H1 (cell line): ENCODE data around the gene ALPK3. TPM values are rescaled to one million over a fixed set of nuclear protein-coding genes. Genes with fewer than 3 reads are reported as not detected.

Source experiments
- CTCF ChIA-PET: fragments of 300-600 bp; sonication (Branson Sonifier 250); formaldehyde crosslinking; loops from one replicate; lab custom pipeline; 2021; ENCODE audit not compliant: partially characterized antibody; lab: Charles Lee
- POLR2A ChIA-PET: fragments of 300-600 bp; sonication (Branson Sonifier 250); formaldehyde crosslinking; loops from one replicate; lab custom pipeline; 2021; ENCODE audit warnings: inconsistent platforms; ENCODE audit not compliant: partially characterized antibody; lab: Charles Lee
- DNase-seq, 2 experiments: peaks; one replicate each; pipeline versions ENCODE4 v3.0.0 to v3.0.0-alpha.2; 2010 to 2022; ENCODE audit warnings: low spot score in 2 of 2, low read depth in 1 of 2, mixed read lengths in 1 of 2
- FAIRE-seq: peaks from 2 replicates; lab custom pipeline; 2011; peaks lifted over from hg19 to GRCh38; lab: Jason Lieb, UNC
- H2AFZ ChIP-seq: 2 replicates; pipeline ENCODE4 v1.8.1; 2012; ENCODE audit warnings: low read length, inconsistent platforms
- H2AK5ac ChIP-seq: 2 replicates; pipeline ENCODE4 v1.6.1; 2013; ENCODE audit warnings: low read depth, low read length
- H2BK120ac ChIP-seq: replicated peaks from 2 replicates; pipeline ENCODE3; 2013; ENCODE audit warnings: low read depth, low read length, inconsistent platforms
- H2BK12ac ChIP-seq: 2 replicates; pipeline ENCODE4 v1.6.1; 2013; ENCODE audit warnings: low read depth, low read length
- H2BK15ac ChIP-seq: 2 replicates; pipeline ENCODE4 v1.6.1; 2013; ENCODE audit warnings: low read length
- H2BK20ac ChIP-seq: 2 replicates; pipeline ENCODE4 v1.6.1; 2013; ENCODE audit warnings: low read length
- H2BK5ac ChIP-seq: 2 replicates; pipeline ENCODE4 v1.6.1; 2013; ENCODE audit warnings: low read depth, low read length
- H3K14ac ChIP-seq: 2 replicates; pipeline ENCODE4 v1.6.1; 2013; ENCODE audit warnings: inconsistent platforms; ENCODE audit not compliant: insufficient read length
- H3K18ac ChIP-seq: 2 replicates; pipeline ENCODE4 v1.6.1; 2013; ENCODE audit warnings: low read length; ENCODE audit errors: extremely low read depth
- H3K23ac ChIP-seq: 2 replicates; pipeline ENCODE4 v1.6.1; 2013; ENCODE audit warnings: inconsistent platforms; ENCODE audit not compliant: insufficient read length
- H3K23me2 ChIP-seq: 2 replicates; pipeline ENCODE4 v1.6.1; 2013; ENCODE audit warnings: low read depth, low read length
- H3K27ac ChIP-seq: 2 replicates; pipeline ENCODE4 v1.6.1; 2011; ENCODE audit warnings: low read depth, low read length, inconsistent platforms
- H3K27me3 ChIP-seq, 4 experiments: replicated peaks in 1 of 4; 1 replicate in 1 of 4; 2 replicates in 3 of 4; pipeline versions ENCODE4 v1.6.1 to v1.8.1; 2011 to 2013; ENCODE audit warnings: low read length in 3 of 4, mild to moderate bottlenecking in 3 of 4, inconsistent platforms in 2 of 4, mixed read lengths in 2 of 4, moderate library complexity in 1 of 4; ENCODE audit not compliant: control insufficient read depth in 3 of 4, insufficient read depth in 3 of 4; ENCODE audit errors: extremely low read depth in 1 of 4
- H3K36me3 ChIP-seq, 4 experiments: 2 replicates each; pipeline versions ENCODE4 v1.6.1 to v1.8.1; 2011 to 2013; ENCODE audit warnings: mild to moderate bottlenecking in 4 of 4, low read length in 3 of 4, moderate library complexity in 2 of 4, control low read depth in 1 of 4, inconsistent platforms in 1 of 4; ENCODE audit not compliant: insufficient read depth in 4 of 4, control insufficient read depth in 2 of 4
- H3K4ac ChIP-seq: replicated peaks from 2 replicates; pipeline ENCODE3; 2013; ENCODE audit warnings: low read length, low read depth, mixed read lengths, inconsistent platforms; ENCODE audit not compliant: insufficient read length
- H3K4me1 ChIP-seq, 4 experiments: replicated peaks in 1 of 4; 1 replicate in 1 of 4; 2 replicates in 3 of 4; pipeline versions ENCODE4 v1.6.1 to v1.8.1; 2011 to 2013; ENCODE audit warnings: low read length in 3 of 4, inconsistent platforms in 2 of 4, mixed read lengths in 1 of 4; ENCODE audit not compliant: insufficient read depth in 4 of 4, control insufficient read depth in 3 of 4
- H3K4me2 ChIP-seq, 2 experiments: 2 replicates each; pipeline versions ENCODE4 v1.6.1 to v1.8.1; 2011 to 2013; ENCODE audit warnings: low read depth in 2 of 2, low read length in 2 of 2, control low read depth in 1 of 2, inconsistent platforms in 1 of 2, mild to moderate bottlenecking in 1 of 2; ENCODE audit not compliant: insufficient read depth in 1 of 2
- H3K4me3 ChIP-seq, 4 experiments: fragments of 200-600, 300-600 bp in 1 of 4; sonication (generic), shearing (Covaris generic), sonication (Bioruptor Twin) in 1 of 4; 2 replicates each; pipeline versions ENCODE4 v1.5.1 to v1.8.1; 2011 to 2016; ENCODE audit warnings: low read length in 4 of 4, low read depth in 3 of 4, control low read depth in 2 of 4, inconsistent platforms in 2 of 4, mild to moderate bottlenecking in 2 of 4, mixed read lengths in 1 of 4, moderate library complexity in 1 of 4; ENCODE audit not compliant: insufficient read depth in 2 of 4; ENCODE audit errors: extremely low read depth in 1 of 4
- H3K56ac ChIP-seq: replicated peaks from 2 replicates; pipeline ENCODE3; 2013; ENCODE audit warnings: low read depth, mild to moderate bottlenecking, mixed read lengths, low read length, inconsistent platforms; ENCODE audit not compliant: insufficient read length
- H3K79me1 ChIP-seq: 2 replicates; pipeline ENCODE4 v1.6.1; 2013; ENCODE audit warnings: low read depth, low read length, control low read depth
- H3K79me2 ChIP-seq, 2 experiments: 2 replicates each; pipeline versions ENCODE4 v1.6.1 to v1.8.1; 2012 to 2013; ENCODE audit warnings: low read length in 2 of 2, mild to moderate bottlenecking in 2 of 2, inconsistent platforms in 1 of 2; ENCODE audit not compliant: insufficient read depth in 2 of 2, control insufficient read depth in 1 of 2
- H3K9ac ChIP-seq, 4 experiments: replicated peaks in 1 of 4; 1 replicate in 1 of 4; 2 replicates in 3 of 4; pipeline versions ENCODE4 v1.6.1 to v1.8.1; 2011 to 2013; ENCODE audit warnings: low read depth in 3 of 4, low read length in 3 of 4, control low read depth in 2 of 4, mild to moderate bottlenecking in 2 of 4, moderate library complexity in 2 of 4, inconsistent platforms in 1 of 4; ENCODE audit errors: extremely low read depth in 1 of 4
- H3K9me3 ChIP-seq, 2 experiments: 2 replicates each; pipeline versions ENCODE4 v1.6.1 to v1.8.1; 2012 to 2013; ENCODE audit warnings: mild to moderate bottlenecking in 2 of 2, moderate library complexity in 2 of 2, control low read depth in 1 of 2, inconsistent platforms in 1 of 2, low read depth in 1 of 2, low read length in 1 of 2, mixed read lengths in 1 of 2; ENCODE audit not compliant: insufficient read depth in 2 of 2
- H4K20me1 ChIP-seq, 2 experiments: replicated peaks in 1 of 2; 2 replicates each; pipeline versions ENCODE3 to v1.8.1; 2011 to 2013; ENCODE audit warnings: inconsistent platforms in 2 of 2, low read length in 2 of 2, mild to moderate bottlenecking in 1 of 2; ENCODE audit not compliant: insufficient read depth in 2 of 2, control insufficient read depth in 1 of 2
- H4K5ac ChIP-seq: 2 replicates; pipeline ENCODE4 v1.6.1; 2013; ENCODE audit warnings: low read length, low read depth, mixed read lengths, inconsistent platforms; ENCODE audit not compliant: insufficient read length
- H4K8ac ChIP-seq: 2 replicates; pipeline ENCODE4 v1.8.0; 2013; ENCODE audit warnings: mild to moderate bottlenecking, moderate library complexity, low read length, inconsistent platforms; ENCODE audit not compliant: insufficient read depth; ENCODE audit errors: extremely low read depth
- H4K91ac ChIP-seq: replicated peaks from 2 replicates; pipeline ENCODE3; 2013; ENCODE audit warnings: low read length, mixed read lengths, inconsistent platforms; ENCODE audit not compliant: insufficient read length
- BCL11A ChIP-seq, 2 experiments: IDR thresholded peaks; one replicate each; pipeline ENCODE4 v1.6.1; 2011; ENCODE audit warnings: low read depth in 2 of 2, low read length in 2 of 2, mild to moderate bottlenecking in 2 of 2
- JUND ChIP-seq: IDR thresholded peaks from 2 replicates; pipeline ENCODE4 v1.6.1; 2011; ENCODE audit warnings: mild to moderate bottlenecking, improper control_type of control experiment, low read length
- TBP ChIP-seq: IDR thresholded peaks from 2 replicates; pipeline ENCODE4 v1.6.1; 2011; ENCODE audit warnings: low read depth, low read length, improper control_type of control experiment
- WGBS, 2 experiments: shearing (Covaris generic) in 1 of 2; methylation state at CpG; one replicate each; pipeline versions ENCODE4 v1.1.6 to v1.1.7; 2013 to 2015; ENCODE audit warnings: low lambda C conversion rate in 2 of 2, mixed read lengths in 2 of 2, inconsistent platforms in 1 of 2, low coverage in 1 of 2, missing lambda C conversion rate in 1 of 2; ENCODE audit not compliant: insufficient replicate concordance in 2 of 2, insufficient coverage in 1 of 2, insufficient read length in 1 of 2; ENCODE audit errors: extremely low coverage in 1 of 2, missing lambda C conversion rate in 1 of 2; 5-methylcytosine and 5-hydroxymethylcytosine counted together
- polyA plus RNA-seq, 7 experiments: library from polyadenylated mRNA; depleted of rRNA in 3 of 7; stranded (reverse) in 5 of 7; unstranded in 2 of 7; fragments of >200 nt in 5 of 7; fragments of 200-250 nt in 2 of 7; gene quantifications; 1 replicate in 5 of 7; 2 replicates in 1 of 7; 4 replicates in 1 of 7; pipeline versions ENCODE4 v1.2.1 to v1.2.3, GENCODE V29; 2011 to 2013; ENCODE audit warnings: missing spikeins in 2 of 7, mixed read lengths in 2 of 7
- total RNA-seq: library from RNA; stranded (reverse); fragmentation: NEBNext Ultra II Directional; extraction: Animal tissue kit (Norgen Biotek cat#: 25700); gene quantifications from 2 replicates; pipeline ENCODE4 v1.2.1, GENCODE V29; 2021
- TF ChIP-seq, protein P1 (sequence below): IDR thresholded peaks from 2 replicates; pipeline ENCODE4 v1.6.1; 2011; ENCODE audit warnings: low read depth, mild to moderate bottlenecking, low read length; ENCODE audit not compliant: insufficient read depth

Gene ALPK3
- total and polyA plus RNA-seq, 2 of the 8 experiments (the other 6 are each of a cell fraction or from before 2014, with no cell fraction given): 4.4 to 19.2 TPM

DNA sequence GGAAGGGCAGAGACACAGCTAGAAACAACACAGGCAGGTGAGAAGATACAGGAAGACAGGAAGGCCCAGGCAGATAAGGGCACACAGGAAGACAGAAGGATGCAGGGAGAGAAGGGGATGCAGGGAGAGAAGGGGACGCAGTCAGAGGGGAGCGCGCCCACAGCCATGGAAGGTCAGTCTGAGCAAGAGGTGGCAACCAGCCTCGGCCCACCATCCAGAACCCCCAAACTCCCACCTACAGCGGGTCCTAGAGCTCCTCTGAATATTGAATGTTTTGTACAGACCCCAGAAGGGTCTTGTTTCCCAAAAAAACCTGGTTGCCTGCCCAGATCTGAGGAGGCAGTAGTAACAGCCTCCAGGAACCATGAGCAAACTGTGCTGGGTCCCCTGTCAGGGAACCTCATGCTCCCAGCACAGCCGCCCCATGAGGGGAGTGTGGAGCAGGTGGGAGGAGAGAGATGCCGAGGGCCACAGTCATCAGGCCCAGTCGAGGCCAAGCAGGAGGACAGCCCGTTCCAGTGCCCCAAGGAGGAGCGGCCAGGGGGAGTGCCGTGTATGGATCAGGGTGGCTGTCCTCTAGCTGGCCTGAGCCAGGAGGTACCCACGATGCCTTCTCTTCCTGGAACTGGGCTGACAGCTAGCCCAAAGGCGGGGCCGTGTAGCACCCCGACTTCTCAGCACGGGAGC lies 39.7 kb downstream of the ALPK3 start:
- H2BK12ac ChIP-seq: no peak overlapping the region
- no peak overlapping the region for H3K4me3 ChIP-seq
- H2AFZ ChIP-seq: no peak overlapping the region
- no peak for FAIRE-seq
- no peak overlapping the region for H3K27ac ChIP-seq
- no peaks in the 10 kb centered on the region for H3K9me3 ChIP-seq
- TF ChIP-seq, protein P1, sequence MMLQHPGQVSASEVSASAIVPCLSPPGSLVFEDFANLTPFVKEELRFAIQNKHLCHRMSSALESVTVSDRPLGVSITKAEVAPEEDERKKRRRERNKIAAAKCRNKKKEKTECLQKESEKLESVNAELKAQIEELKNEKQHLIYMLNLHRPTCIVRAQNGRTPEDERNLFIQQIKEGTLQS: no peak
- TF ChIP-seq BCL11A (IDR thresholded peaks at IDR 0.05; ENCODE audit: low read depth in 2 of 2, low read length in 2 of 2): no peak
- TF ChIP-seq TBP: no peak
- no peak for TF ChIP-seq JUND
- no peak overlapping the region for H2BK120ac ChIP-seq
- H2BK15ac ChIP-seq: no peak overlapping the region
- H3K23me2 ChIP-seq: no peaks in the 10 kb centered on the region
- 92% methylated on average over 16 of the region's 16 CpGs; no CpG with 5 or more reads in 1 of the 2 experiments for WGBS, 2 experiments
- no peak overlapping the region for H4K8ac ChIP-seq
- peaks cover 0 to 3% (median 0%) of the 10 kb centered on the region in 4 experiments; a peak in 2 of 8 replicates for H3K36me3 ChIP-seq
- H3K79me2 ChIP-seq: no peaks in the 10 kb centered on the region
- no peak overlapping the region for H3K14ac ChIP-seq
- CTCF ChIA-PET: interaction anchor here (1.2 to 1.5 kb wide), 2 partner anchors 13 to 71 kb away, joined by 3 to 4 read pairs; no protein-coding TSS in a partner anchor
- H4K5ac ChIP-seq: no peak overlapping the region
- no peak overlapping the region for H2AK5ac ChIP-seq
- no peak overlapping the region for H3K9ac ChIP-seq
- no peak for DNase-seq
- no peak overlapping the region for H4K91ac ChIP-seq
- no peak overlapping the region for H2BK20ac ChIP-seq
- no peaks in the 10 kb centered on the region for H3K27me3 ChIP-seq
- H3K4ac ChIP-seq: no peak overlapping the region
- H3K18ac ChIP-seq: no peak overlapping the region
- POLR2A ChIA-PET: interaction anchor here (1.4 kb wide), 1 partner anchor 16 kb away, joined by 4 read pairs; no protein-coding TSS in a partner anchor
- no peaks in the 10 kb centered on the region for H3K79me1 ChIP-seq
- H3K56ac ChIP-seq: no peak overlapping the region
- H3K23ac ChIP-seq: no peak overlapping the region
- H3K4me2 ChIP-seq: no peak overlapping the region
- no peak overlapping the region for H2BK5ac ChIP-seq
- no peaks in the 10 kb centered on the region for H4K20me1 ChIP-seq
- H3K4me1 ChIP-seq: no peaks in the 10 kb centered on the region
